ENCODE data around the gene CAPZA3. TPM values are rescaled to one million over a fixed set of nuclear protein-coding genes. Genes with fewer than 3 reads are reported as not detected.

The CAPZA3 gene
- total and polyA plus RNA-seq, 2 donors (not counting 3 experiments of a cell fraction or from before 2014, with no cell fraction given): not detected

- H3K9ac ChIP-seq (replicated peaks; ENCODE audit: extremely low read depth, insufficient read depth, low read length): no peak overlapping the region
- H3K36me3 ChIP-seq (ENCODE audit: control insufficient read depth in 2 of 2, extremely low read depth in 1 of 2, insufficient read depth in 2 of 2, low read length in 2 of 2): no peaks in the 10 kb centered on the region
- H3K27ac ChIP-seq (ENCODE audit: insufficient read depth, low read depth, low read length): no peak overlapping the region
- no peaks in the 10 kb centered on the region for H3K79me2 ChIP-seq (ENCODE audit: control insufficient read depth, insufficient read depth, low read length)
- intact Hi-C loops (cut with micrococcal nuclease): no loop called here
- no TSS peak for BruUV-seq (replicated peaks)
- no peak for DNase-seq (ENCODE audit: low read depth, low spot score)
- no peak overlapping the region for H3K4me2 ChIP-seq (ENCODE audit: insufficient read depth, low read length)
- no peaks in the 10 kb centered on the region for H3K27me3 ChIP-seq (ENCODE audit: control insufficient read depth in 2 of 2, insufficient read depth in 2 of 2, low read length in 2 of 2)
- H4K20me1 ChIP-seq (replicated peaks; ENCODE audit: control insufficient read depth, extremely low read depth, insufficient read depth, low read length): no peaks in the 10 kb centered on the region
- H2AFZ ChIP-seq (ENCODE audit: low read depth, low read length): no peak overlapping the region
- no peaks in the 10 kb centered on the region for H3K9me3 ChIP-seq (replicated peaks; ENCODE audit: control insufficient read depth, insufficient read depth, low read length)
- no peak for TF ChIP-seq EZH2 (IDR thresholded peaks at IDR 0.05; ENCODE audit: borderline replicate concordance, low read depth, low read length, severe bottlenecking)
- no peak for TF ChIP-seq MAX (IDR thresholded peaks at IDR 0.05; ENCODE audit: insufficient read depth, insufficient read length)
- no peak for TF ChIP-seq POLR2A (IDR thresholded peaks at IDR 0.05; ENCODE audit: low read depth, low read length)
- no peak for TF ChIP-seq GATA2 (IDR thresholded peaks at IDR 0.05; ENCODE audit: insufficient read depth, insufficient read length, low read depth, low read length)
- no peak for TF ChIP-seq FOS (IDR thresholded peaks at IDR 0.05; ENCODE audit: borderline replicate concordance, insufficient read depth, low read length)
- TF ChIP-seq MYC (IDR thresholded peaks at IDR 0.05; ENCODE audit: low read depth, low read length): no peak
- dilution Hi-C loops (cut with MboI; ENCODE audit: extremely low pct_ligation_motif_present, low sequenced_read_pairs): no loop called here
- H3K9me1 ChIP-seq (replicated peaks; ENCODE audit: control insufficient read depth, extremely low read depth, insufficient read depth, low read length): no peaks in the 10 kb centered on the region
- no peak for FAIRE-seq
- H3K4me3 ChIP-seq (replicated peaks in 1 of 3; ENCODE audit: insufficient read depth in 1 of 3, low read depth in 1 of 3, low read length in 3 of 3): no peak overlapping the region
- H3K4me1 ChIP-seq (ENCODE audit: control insufficient read depth, extremely low read depth, insufficient read depth, low read length): no peaks in the 10 kb centered on the region
- ChIA-PET POLR2A (no interaction called here), CTCF (interaction anchor here (0.6 kb wide), 1 partner anchor 77 kb away, joined by 6 read pairs; no protein-coding TSS in a partner anchor)
Observed at GRCh38 chr12:18752280-18752920, 14.5 kb downstream of the CAPZA3 start.

GRCh38 chr12:18752947-18753346 lies 15.0 kb downstream of the CAPZA3 start:
- H3K9ac ChIP-seq (replicated peaks; ENCODE audit: extremely low read depth, insufficient read depth, low read length): no peak overlapping the region
- no peak overlapping the region for H3K27ac ChIP-seq (ENCODE audit: insufficient read depth, low read depth, low read length)
- H3K79me2 ChIP-seq (ENCODE audit: control insufficient read depth, insufficient read depth, low read length): no peaks in the 10 kb centered on the region
- H3K9me3 ChIP-seq (replicated peaks; ENCODE audit: control insufficient read depth, insufficient read depth, low read length): no peaks in the 10 kb centered on the region
- H3K4me2 ChIP-seq (ENCODE audit: insufficient read depth, low read length): no peak overlapping the region
- no peaks in the 10 kb centered on the region for H4K20me1 ChIP-seq (replicated peaks; ENCODE audit: control insufficient read depth, extremely low read depth, insufficient read depth, low read length)
- CTCF ChIA-PET: no interaction called here
- H3K9me1 ChIP-seq (replicated peaks; ENCODE audit: control insufficient read depth, extremely low read depth, insufficient read depth, low read length): no peaks in the 10 kb centered on the region
- no peak overlapping the region for H2AFZ ChIP-seq (ENCODE audit: low read depth, low read length)
- POLR2A ChIA-PET: no interaction called here
- DNase-seq (ENCODE audit: low read depth, low spot score): no peak
- H3K36me3 ChIP-seq (ENCODE audit: control insufficient read depth in 2 of 2, extremely low read depth in 1 of 2, insufficient read depth in 2 of 2, low read length in 2 of 2): no peaks in the 10 kb centered on the region
- TF ChIP-seq CTCF (IDR thresholded peaks at IDR 0.05; ENCODE audit: extremely low read depth in 1 of 2, insufficient read depth in 1 of 2, low read depth in 1 of 2, low read length in 2 of 2) (no peak), POLR2AphosphoS5 (IDR thresholded peaks at IDR 0.05; ENCODE audit: insufficient read depth, low read depth, low read length) (no peak), GATA2 (IDR thresholded peaks at IDR 0.05; ENCODE audit: insufficient read depth, insufficient read length, low read depth, low read length) (no peak), MAX (IDR thresholded peaks at IDR 0.05; ENCODE audit: insufficient read depth, insufficient read length) (no peak), FOS (IDR thresholded peaks at IDR 0.05; ENCODE audit: borderline replicate concordance, insufficient read depth, low read length) (no peak), MYC (IDR thresholded peaks at IDR 0.05; ENCODE audit: low read depth, low read length) (no peak), JUN (IDR thresholded peaks at IDR 0.05; ENCODE audit: borderline replicate concordance, insufficient read depth, insufficient read length, low read depth) (no peak), EZH2 (IDR thresholded peaks at IDR 0.05; ENCODE audit: borderline replicate concordance, low read depth, low read length, severe bottlenecking) (no peak), POLR2A (IDR thresholded peaks at IDR 0.05; ENCODE audit: low read depth, low read length) (no peak)
- H3K4me1 ChIP-seq (ENCODE audit: control insufficient read depth, extremely low read depth, insufficient read depth, low read length): no peaks in the 10 kb centered on the region
- H3K4me3 ChIP-seq (replicated peaks in 1 of 3; ENCODE audit: insufficient read depth in 1 of 3, low read depth in 1 of 3, low read length in 3 of 3): no peak overlapping the region
- dilution Hi-C loops (cut with MboI; ENCODE audit: extremely low pct_ligation_motif_present, low sequenced_read_pairs) (no loop called here), intact Hi-C loops (cut with micrococcal nuclease) (no loop called here)
- FAIRE-seq: no peak
- no TSS peak for BruUV-seq (replicated peaks)
- H3K27me3 ChIP-seq (ENCODE audit: control insufficient read depth in 2 of 2, insufficient read depth in 2 of 2, low read length in 2 of 2): no peaks in the 10 kb centered on the region
